ENCODE results near the gene SPINK8.
"Not testable (repeated sequence)": the region's sequence is repeated elsewhere in the genome, so short reads cannot be mapped to it uniquely, and the experiment has no call there.

Gene SPINK8

GRCh38 chr3:48333346-48334245 is at the start of gene SPINK8:
TSS of gene SPINK8 (minus strand) at chr3:48333661. CDS start at chr3:48328341, 5,320 bp downstream.
- DNase-seq (ENCODE audit: low read depth in 2 of 3, low spot score in 2 of 3), result not testable (repeated sequence)

- no peak for DNase-seq (ENCODE audit: low read depth in 2 of 3, low spot score in 2 of 3)
Measured at GRCh38 chr3:48372862-48373435, 39.5 kb upstream of the SPINK8 start.

- DNase-seq (ENCODE audit: low read depth in 2 of 3, low spot score in 2 of 3), result no peak
Measured at GRCh38 chr3:48372377-48372770, 38.9 kb upstream of the SPINK8 start.

GRCh38 chr3:48371651-48372376 is 38.4 kb upstream of the SPINK8 start, which contains the start of gene FBXW12:
TSS of gene FBXW12 (plus strand) at chr3:48372219. CDS start at chr3:48372768, 549 bp downstream.
- no peak for DNase-seq (ENCODE audit: low read depth in 2 of 3, low spot score in 2 of 3)

GRCh38 chr3:48370333-48370713 is 36.9 kb upstream of the SPINK8 start:
- DNase-seq (ENCODE audit: low read depth in 2 of 3, low spot score in 2 of 3), result no peak

- no peak for DNase-seq (ENCODE audit: low read depth in 2 of 3, low spot score in 2 of 3)
Measured at GRCh38 chr3:48369693-48370332, 36.4 kb upstream of the SPINK8 start.

GRCh38 chr3:48367201-48367600 is 33.7 kb upstream of the SPINK8 start:
- DNase-seq (ENCODE audit: low read depth in 2 of 3, low spot score in 2 of 3), result no peak

- no peak for DNase-seq (ENCODE audit: low read depth in 2 of 3, low spot score in 2 of 3)
Measured at GRCh38 chr3:48364840-48365239, 31.4 kb upstream of the SPINK8 start.

GRCh38 chr3:48361928-48362327 is 28.5 kb upstream of the SPINK8 start:
- DNase-seq (ENCODE audit: low read depth in 2 of 3, low spot score in 2 of 3), result no peak

GRCh38 chr3:48356419-48356818 is 23.0 kb upstream of the SPINK8 start:
- DNase-seq (ENCODE audit: low read depth in 2 of 3, low spot score in 2 of 3), result no peak

GRCh38 chr3:48353987-48354386 is 20.5 kb upstream of the SPINK8 start:
- DNase-seq (ENCODE audit: low read depth in 2 of 3, low spot score in 2 of 3), result no peak

GRCh38 chr3:48352546-48352945 is 19.1 kb upstream of the SPINK8 start:
- DNase-seq (ENCODE audit: low read depth in 2 of 3, low spot score in 2 of 3), result no peak

GRCh38 chr3:48347500-48347899 is 14.0 kb upstream of the SPINK8 start:
- DNase-seq (ENCODE audit: low read depth in 2 of 3, low spot score in 2 of 3), result no peak

- DNase-seq (ENCODE audit: low read depth in 2 of 3, low spot score in 2 of 3), result no peak
Measured at GRCh38 chr3:48345946-48346572, 12.6 kb upstream of the SPINK8 start.

- no peak for DNase-seq (ENCODE audit: low read depth in 2 of 3, low spot score in 2 of 3)
Measured at GRCh38 chr3:48344867-48345507, 11.5 kb upstream of the SPINK8 start.

- DNase-seq (ENCODE audit: low read depth in 2 of 3, low spot score in 2 of 3), result no peak
Measured at GRCh38 chr3:48343432-48343831, 10.0 kb upstream of the SPINK8 start.

GRCh38 chr3:48338635-48339034 is 5.2 kb upstream of the SPINK8 start:
- DNase-seq (ENCODE audit: low read depth in 2 of 3, low spot score in 2 of 3), result no peak

- not testable (repeated sequence) for DNase-seq (ENCODE audit: low read depth in 2 of 3, low spot score in 2 of 3)
Measured at GRCh38 chr3:48337536-48337935, 4.1 kb upstream of the SPINK8 start.

- DNase-seq (ENCODE audit: low read depth in 2 of 3, low spot score in 2 of 3), result not testable (repeated sequence)
Measured at GRCh38 chr3:48335286-48335685, 1.8 kb upstream of the SPINK8 start.

GRCh38 chr3:48334605-48335004 is 1.1 kb upstream of the SPINK8 start:
- DNase-seq (ENCODE audit: low read depth in 2 of 3, low spot score in 2 of 3), result no peak
